Smooth muscle cell (in vitro differentiated cells): Measurements from ENCODE around the gene GRAP2. TPM values are rescaled to one million over a fixed set of nuclear protein-coding genes. Genes with fewer than 3 reads are reported as not detected.

Source experiments
- DNase-seq: peaks from one replicate; lab custom pipeline; 2025; ENCODE audit not compliant: unreplicated experiment; lab: John Stamatoyannopoulos, UW
- H2AFZ ChIP-seq: fragments of 200-600 bp; sonication (generic); 2 replicates; pipeline ENCODE4 v1.6.0; 2016; ENCODE audit warnings: antibody characterized with exemption, low read depth, mild to moderate bottlenecking
- H3F3A ChIP-seq: fragments of 200-600 bp; sonication (generic); 2 replicates; pipeline ENCODE4 v1.6.0; 2017; ENCODE audit warnings: antibody characterized with exemption, low read depth
- H3K27ac ChIP-seq: fragments of 200-600 bp; sonication (generic); 2 replicates; pipeline ENCODE4 v1.5.1; 2016; ENCODE audit warnings: low read depth, mild to moderate bottlenecking
- H3K27me3 ChIP-seq: fragments of 200-600 bp; sonication (generic); 2 replicates; pipeline ENCODE4 v1.6.1; 2016; ENCODE audit warnings: low read depth, mild to moderate bottlenecking
- H3K36me3 ChIP-seq: fragments of 200-600 bp; sonication (generic); 2 replicates; pipeline ENCODE4 v1.5.1; 2016; ENCODE audit warnings: low read depth
- H3K4me1 ChIP-seq: fragments of 200-600 bp; sonication (generic); 2 replicates; pipeline ENCODE4 v1.5.1; 2016; ENCODE audit warnings: low read depth
- H3K4me2 ChIP-seq: fragments of 200-600 bp; sonication (generic); 2 replicates; pipeline ENCODE4 v1.6.0; 2016; ENCODE audit warnings: mild to moderate bottlenecking
- H3K4me3 ChIP-seq: fragments of 200-600 bp; sonication (generic); 2 replicates; pipeline ENCODE4 v1.5.1; 2016; ENCODE audit warnings: mild to moderate bottlenecking
- H3K79me2 ChIP-seq: fragments of 200-600 bp; sonication (generic); 2 replicates; pipeline ENCODE4 v1.6.0; 2016; ENCODE audit warnings: low read depth, mild to moderate bottlenecking
- H3K9ac ChIP-seq: fragments of 200-600 bp; sonication (generic); 2 replicates; pipeline ENCODE4 v1.6.0; 2016; ENCODE audit warnings: low read depth
- H3K9me3 ChIP-seq: fragments of 200-600 bp; sonication (generic); replicated peaks from 2 replicates; pipeline ENCODE4 v1.5.1; 2016; ENCODE audit warnings: low read depth
- H4K20me1 ChIP-seq: fragments of 200-600 bp; sonication (generic); 2 replicates; pipeline ENCODE4 v1.6.0; 2016; ENCODE audit warnings: low read depth
- WGBS: methylation state at CpG from one replicate; pipeline ENCODE4 v1.1.7; 2016; ENCODE audit warnings: low lambda C conversion rate; 5-methylcytosine and 5-hydroxymethylcytosine counted together
- polyA plus RNA-seq: library from polyadenylated mRNA; unstranded; fragments of >200 nt; fragmentation: Nextera tagmentation; extraction: Ambion mirVana; gene quantifications from 2 replicates; pipeline ENCODE4 v1.2.1, GENCODE V29; 2016
- total RNA-seq: library from RNA; depleted of rRNA; stranded (reverse); fragments of >200 nt; gene quantifications from 2 replicates; pipeline ENCODE4 v1.2.3, GENCODE V29; 2014
- TF ChIP-seq, protein P1 (sequence below): fragments of 200-600 bp; sonication (generic); IDR thresholded peaks from 2 replicates; pipeline ENCODE4 v1.5.1; 2017; ENCODE audit warnings: borderline replicate concordance, mild to moderate bottlenecking, antibody characterized with exemption; ENCODE audit not compliant: insufficient read depth, poor library complexity, severe bottlenecking

The GRAP2 gene
- total and polyA plus RNA-seq, 2 experiments from 2014 or later: not detected

DNA sequence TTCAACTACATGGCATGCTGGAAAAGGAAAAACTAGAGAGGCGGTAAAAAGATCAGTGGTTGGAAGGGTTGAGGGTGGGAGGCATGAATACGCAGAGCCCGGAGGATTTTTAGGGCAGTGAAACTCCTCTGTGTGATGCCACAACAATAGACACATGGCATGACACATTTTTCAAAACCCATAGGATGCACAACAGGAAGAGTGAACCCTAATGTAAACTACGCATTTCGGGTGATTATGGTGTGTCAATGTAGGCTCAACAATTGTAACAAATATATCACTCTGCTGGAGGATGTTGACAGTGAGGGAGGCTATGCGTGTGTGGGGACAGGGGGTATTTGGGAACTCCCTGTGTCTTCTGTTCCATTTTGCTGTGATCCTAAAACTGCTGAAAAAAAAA is 78.2 kb downstream of the GRAP2 start:
- Histone ChIP-seq H3K36me3 (no peaks in the 10 kb centered on the region), H2AFZ (no peak overlapping the region), H3K9me3 (no peaks in the 10 kb centered on the region), H3K9ac (no peak overlapping the region), H3K27ac (no peak overlapping the region), H3F3A (no peaks in the 10 kb centered on the region), H3K4me2 (no peak overlapping the region), H3K79me2 (no peaks in the 10 kb centered on the region), H3K4me1 (no peaks in the 10 kb centered on the region), H3K4me3 (no peak overlapping the region), H3K27me3 (peaks cover 17% of the 10 kb centered on the region), H4K20me1 (no peaks in the 10 kb centered on the region)
- no peak for DNase-seq
- TF ChIP-seq, protein P1, sequence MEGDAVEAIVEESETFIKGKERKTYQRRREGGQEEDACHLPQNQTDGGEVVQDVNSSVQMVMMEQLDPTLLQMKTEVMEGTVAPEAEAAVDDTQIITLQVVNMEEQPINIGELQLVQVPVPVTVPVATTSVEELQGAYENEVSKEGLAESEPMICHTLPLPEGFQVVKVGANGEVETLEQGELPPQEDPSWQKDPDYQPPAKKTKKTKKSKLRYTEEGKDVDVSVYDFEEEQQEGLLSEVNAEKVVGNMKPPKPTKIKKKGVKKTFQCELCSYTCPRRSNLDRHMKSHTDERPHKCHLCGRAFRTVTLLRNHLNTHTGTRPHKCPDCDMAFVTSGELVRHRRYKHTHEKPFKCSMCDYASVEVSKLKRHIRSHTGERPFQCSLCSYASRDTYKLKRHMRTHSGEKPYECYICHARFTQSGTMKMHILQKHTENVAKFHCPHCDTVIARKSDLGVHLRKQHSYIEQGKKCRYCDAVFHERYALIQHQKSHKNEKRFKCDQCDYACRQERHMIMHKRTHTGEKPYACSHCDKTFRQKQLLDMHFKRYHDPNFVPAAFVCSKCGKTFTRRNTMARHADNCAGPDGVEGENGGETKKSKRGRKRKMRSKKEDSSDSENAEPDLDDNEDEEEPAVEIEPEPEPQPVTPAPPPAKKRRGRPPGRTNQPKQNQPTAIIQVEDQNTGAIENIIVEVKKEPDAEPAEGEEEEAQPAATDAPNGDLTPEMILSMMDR: no peak
- 77% methylated on average over 6 of the region's 6 CpGs for WGBS

DNA sequence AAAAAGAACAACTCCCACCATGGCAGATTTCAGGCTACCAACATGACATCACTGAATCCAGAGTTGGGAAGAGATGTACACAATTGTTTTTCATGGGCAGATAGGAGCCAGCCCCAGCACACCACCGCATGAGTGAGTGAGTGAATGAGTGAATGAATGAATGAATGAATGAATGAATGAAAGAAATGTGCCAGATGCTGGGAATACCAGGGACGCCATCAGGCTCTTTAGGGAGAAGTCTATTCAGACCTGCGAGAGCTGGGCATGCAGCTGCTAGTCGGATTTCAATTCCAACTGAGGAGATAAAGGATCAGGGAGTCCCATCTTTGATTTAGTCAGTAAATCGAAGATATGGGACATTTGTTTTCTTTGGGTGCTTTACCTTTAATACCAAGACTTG is 78.6 kb downstream of the GRAP2 start:
- no peaks in the 10 kb centered on the region for H3K4me1 ChIP-seq
- TF ChIP-seq, protein P1: no peak
- no peak overlapping the region for H3K4me2 ChIP-seq
- H3K27me3 ChIP-seq: peaks cover 16% of the 10 kb centered on the region
- H3K9me3 ChIP-seq: no peaks in the 10 kb centered on the region
- no peak overlapping the region for H3K9ac ChIP-seq
- no peak overlapping the region for H3K27ac ChIP-seq
- WGBS: 94% methylated on average over 5 of the region's 5 CpGs
- no peaks in the 10 kb centered on the region for H3K79me2 ChIP-seq
- H3K4me3 ChIP-seq: no peak overlapping the region
- no peak overlapping the region for H2AFZ ChIP-seq
- H3F3A ChIP-seq: no peaks in the 10 kb centered on the region
- DNase-seq: no peak
- H3K36me3 ChIP-seq: no peaks in the 10 kb centered on the region
- H4K20me1 ChIP-seq: no peaks in the 10 kb centered on the region

DNA sequence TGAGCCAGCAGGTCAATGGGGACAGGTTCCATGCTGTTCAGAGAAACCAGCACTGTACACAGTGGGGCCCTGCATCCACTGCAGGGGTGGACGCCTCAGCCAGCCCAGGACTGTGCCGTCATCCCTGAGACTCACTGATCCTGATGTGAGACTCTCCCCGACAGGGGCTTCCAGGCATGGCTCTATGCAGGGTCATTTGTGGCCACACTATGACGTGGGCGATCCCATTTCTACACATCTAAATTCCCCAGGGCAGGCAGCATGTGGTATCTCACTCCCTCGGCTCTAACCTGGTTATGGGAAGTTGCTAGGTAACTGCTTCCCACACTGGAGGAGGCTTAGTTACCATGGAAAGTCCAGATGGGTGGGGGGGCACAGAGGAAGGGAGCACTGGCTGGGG is 79.7 kb downstream of the GRAP2 start:
- DNase-seq: no peak
- H3K4me1 ChIP-seq: no peaks in the 10 kb centered on the region
- no peak overlapping the region for H3K4me2 ChIP-seq
- H3K9ac ChIP-seq: no peak overlapping the region
- no peak overlapping the region for H3K27ac ChIP-seq
- no peaks in the 10 kb centered on the region for H3K36me3 ChIP-seq
- no peaks in the 10 kb centered on the region for H3K79me2 ChIP-seq
- H3K4me3 ChIP-seq: no peak overlapping the region
- no peaks in the 10 kb centered on the region for H4K20me1 ChIP-seq
- no peak overlapping the region for H2AFZ ChIP-seq
- 73% methylated on average over 6 of the region's 6 CpGs for WGBS
- H3F3A ChIP-seq: no peaks in the 10 kb centered on the region
- TF ChIP-seq, protein P1: no peak
- H3K27me3 ChIP-seq: peaks cover 16% of the 10 kb centered on the region
- no peaks in the 10 kb centered on the region for H3K9me3 ChIP-seq

DNA sequence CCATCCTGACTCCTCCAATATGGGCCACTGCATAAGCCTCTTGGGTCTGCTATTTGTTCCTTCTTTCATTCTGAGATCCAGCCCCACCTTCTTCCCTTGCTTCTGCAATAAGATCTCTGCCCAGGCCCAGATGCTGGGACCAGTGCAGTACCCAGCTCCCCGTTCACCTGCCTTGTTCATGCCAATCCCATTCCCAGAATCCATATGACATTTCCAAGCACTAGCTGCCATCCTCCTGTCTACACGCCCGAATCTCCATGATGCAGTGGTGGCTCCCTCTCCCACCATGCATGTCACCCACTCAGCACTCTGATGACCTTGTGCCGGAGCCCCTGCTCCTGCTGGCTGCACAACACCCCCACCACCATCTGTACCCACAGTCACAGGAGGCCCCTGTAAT is 82.5 kb downstream of the GRAP2 start:
- Histone ChIP-seq H3K9me3 (no peaks in the 10 kb centered on the region), H3K27me3 (peaks cover 3% of the 10 kb centered on the region), H3K27ac (no peak overlapping the region), H3K4me1 (no peaks in the 10 kb centered on the region), H3F3A (no peaks in the 10 kb centered on the region), H3K4me3 (no peak overlapping the region), H4K20me1 (no peaks in the 10 kb centered on the region), H2AFZ (no peak overlapping the region), H3K36me3 (no peaks in the 10 kb centered on the region), H3K79me2 (no peaks in the 10 kb centered on the region), H3K9ac (no peak overlapping the region), H3K4me2 (no peak overlapping the region)
- WGBS: 88% methylated on average over 4 of the region's 4 CpGs
- no peak for DNase-seq
- TF ChIP-seq, protein P1: no peak
